Stimulated activated naive B cell treated with anti-CD40 and anti-IgM and Interleukin-4, amounts not matched to agents 10 μg/mL and 1 μg/mL and 100 μg/mL, for 72 hours (primary cell): Measurements from ENCODE around the gene ALPP.
"Not testable (repeated sequence)": the region's sequence is repeated elsewhere in the genome, so short reads cannot be mapped to it uniquely, and the experiment has no call there.

Source experiments
- ATAC-seq, 2 donors: fragments of 150-1000 bp; cut with Tn5 transposase; replicated peaks; 2 replicates each; pipeline ENCODE4 v1.10.0; 2021; ENCODE audit warnings: moderate library complexity in 1 of 2
- DNase-seq: peaks from one replicate; pipeline ENCODE4 v3.0.0; 2021
- H3K27ac Mint-ChIP-seq: one replicate; pipeline ENCODE4 v1.8.0; 2022; ENCODE audit warnings: mild to moderate bottlenecking, mixed read lengths
- H3K27me3 Mint-ChIP-seq, 2 donors: one replicate each; pipeline ENCODE4 v1.8.0; 2022; ENCODE audit warnings: mixed read lengths in 2 of 2
- H3K36me3 Mint-ChIP-seq, 2 donors: one replicate each; pipeline ENCODE4 v1.8.0; 2022; ENCODE audit warnings: mixed read lengths in 2 of 2, mild to moderate bottlenecking in 1 of 2
- H3K4me1 Mint-ChIP-seq, 2 donors: one replicate each; pipeline ENCODE4 v1.8.0; 2022; ENCODE audit warnings: mixed read lengths in 2 of 2, mild to moderate bottlenecking in 1 of 2
- H3K4me3 Mint-ChIP-seq, 2 donors: one replicate each; pipeline ENCODE4 v1.8.0; 2022; ENCODE audit warnings: mild to moderate bottlenecking in 2 of 2, mixed read lengths in 2 of 2, moderate library complexity in 1 of 2
- H3K9me3 Mint-ChIP-seq, 2 donors: one replicate each; pipeline ENCODE4 v1.8.0; 2022; ENCODE audit warnings: mixed read lengths in 2 of 2, mild to moderate bottlenecking in 1 of 2

Gene ALPP

DNA sequence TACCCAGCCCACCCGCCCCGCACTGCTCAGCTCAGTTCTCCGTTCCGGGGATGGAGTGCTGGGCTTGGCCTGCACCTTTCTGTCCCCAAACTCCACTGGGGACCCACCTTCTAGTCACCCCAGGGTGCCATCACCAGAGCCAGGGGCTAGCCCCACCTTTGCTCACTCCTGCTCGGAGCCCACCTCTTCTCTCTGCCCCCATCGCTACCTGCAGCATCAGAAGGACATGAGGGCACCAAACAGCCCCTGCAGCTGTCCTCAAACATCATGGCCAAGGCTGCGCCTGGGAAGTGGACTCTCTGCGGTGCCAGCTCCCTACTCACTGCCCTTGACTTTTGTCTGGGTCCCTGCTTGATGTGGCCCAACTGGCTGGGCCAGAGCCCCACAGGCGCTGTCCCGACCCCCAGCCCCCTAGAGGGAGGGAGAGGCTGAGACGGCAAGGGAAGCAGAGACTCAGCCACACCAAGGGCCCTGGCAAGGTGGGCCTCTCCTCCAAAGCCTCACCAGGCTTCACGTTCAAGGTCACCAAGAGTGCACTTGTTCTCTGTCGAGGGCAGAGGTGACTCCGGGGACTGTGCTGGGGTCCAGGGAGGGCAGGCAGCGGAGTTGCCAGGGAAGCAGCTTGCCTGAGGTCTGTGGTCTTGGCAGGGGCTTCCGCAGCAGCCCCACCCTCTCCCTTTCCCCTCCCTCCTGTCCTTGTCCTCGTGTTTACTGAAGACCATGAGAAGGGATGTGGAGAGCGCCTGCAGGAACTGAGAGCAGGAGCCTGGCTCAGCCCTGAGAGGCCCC lies 13.6 kb upstream of the ALPP start:
- not testable (repeated sequence) for DNase-seq, H3K36me3 Mint-ChIP-seq, H3K9me3 Mint-ChIP-seq, H3K27me3 Mint-ChIP-seq
- H3K4me3 Mint-ChIP-seq = peak overlapping the region in 1 of 2 donors; percentile 39
- H3K27ac Mint-ChIP-seq = peak overlapping the region; percentile 65
- H3K4me1 Mint-ChIP-seq = peaks cover 16 to 21% of the 10 kb centered on the region in 2 donors
- ATAC-seq = peak; percentile 5 to 13

DNA sequence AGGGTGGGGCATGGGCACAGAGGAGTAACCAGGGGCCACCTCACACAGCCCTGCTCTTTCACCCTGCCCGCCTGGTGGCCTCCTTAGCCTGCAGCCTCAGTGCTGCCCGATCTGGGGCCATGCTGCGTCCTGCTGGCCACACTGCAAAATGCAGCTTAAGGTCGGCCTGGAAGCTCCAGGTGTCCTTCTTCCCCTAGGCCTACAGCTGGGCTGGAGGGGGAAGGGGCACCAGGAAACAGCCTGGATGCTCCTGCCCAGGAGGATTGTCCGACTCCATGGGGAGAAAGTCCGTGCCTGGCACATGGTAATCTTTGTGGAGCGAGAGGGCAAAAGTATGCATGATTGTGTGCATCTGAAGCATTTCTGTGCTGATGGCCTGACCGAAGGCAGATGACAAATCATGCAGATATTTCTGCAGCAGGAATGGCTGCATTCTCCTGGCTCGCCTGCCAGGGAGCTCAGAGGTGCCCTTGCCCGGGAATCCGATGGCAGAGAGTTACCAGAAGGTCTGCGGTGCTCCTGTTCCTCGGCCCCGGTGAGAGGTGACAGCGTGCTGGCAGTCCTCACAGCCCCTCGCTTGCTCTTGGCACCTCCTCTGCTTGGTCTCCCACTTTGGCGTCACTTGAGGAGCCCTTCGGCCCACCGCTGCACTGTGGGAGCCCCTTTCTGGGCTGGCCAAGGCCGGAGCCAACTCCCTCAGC lies 12.8 kb upstream of the ALPP start:
- Mint-ChIP-seq H3K27me3 (peaks cover 6 to 7% of the 10 kb centered on the region in 2 donors), H3K9me3 (peaks cover 7 to 8% of the 10 kb centered on the region in 2 donors), H3K27ac (no peak overlapping the region), H3K4me1 (peaks cover 16 to 21% of the 10 kb centered on the region in 2 donors), H3K4me3 (no peak overlapping the region), H3K36me3 (peaks cover 0 to 8% of the 10 kb centered on the region in 2 donors)
- DNase-seq = no peak
- ATAC-seq = peak; percentile 77 to 81

DNA sequence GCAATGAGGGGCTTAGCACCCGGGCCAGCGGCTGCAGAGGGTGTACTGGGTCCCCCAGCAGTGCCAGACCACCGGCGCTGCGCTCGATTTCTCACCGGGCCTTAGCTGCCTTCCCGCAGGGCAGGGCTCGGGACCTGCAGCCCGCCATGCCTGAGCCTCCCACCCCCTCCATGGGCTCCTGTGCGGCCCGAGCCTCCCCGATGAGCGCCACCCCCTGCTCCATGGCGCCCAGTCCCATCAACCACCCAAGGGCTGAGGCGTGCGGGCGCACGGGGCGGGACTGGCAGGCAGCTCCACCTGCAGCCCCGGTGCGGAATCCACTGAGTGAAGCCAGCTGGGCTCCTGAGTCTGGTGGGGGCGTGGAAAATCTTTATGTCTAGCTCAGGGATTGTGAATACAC lies 12.1 kb upstream of the ALPP start:
- H3K27ac Mint-ChIP-seq, DNase-seq, H3K9me3 Mint-ChIP-seq, H3K36me3 Mint-ChIP-seq, H3K27me3 Mint-ChIP-seq, ATAC-seq, H3K4me3 Mint-ChIP-seq: not testable (repeated sequence)
- H3K4me1 Mint-ChIP-seq = peaks cover 16 to 21% of the 10 kb centered on the region in 2 donors

DNA sequence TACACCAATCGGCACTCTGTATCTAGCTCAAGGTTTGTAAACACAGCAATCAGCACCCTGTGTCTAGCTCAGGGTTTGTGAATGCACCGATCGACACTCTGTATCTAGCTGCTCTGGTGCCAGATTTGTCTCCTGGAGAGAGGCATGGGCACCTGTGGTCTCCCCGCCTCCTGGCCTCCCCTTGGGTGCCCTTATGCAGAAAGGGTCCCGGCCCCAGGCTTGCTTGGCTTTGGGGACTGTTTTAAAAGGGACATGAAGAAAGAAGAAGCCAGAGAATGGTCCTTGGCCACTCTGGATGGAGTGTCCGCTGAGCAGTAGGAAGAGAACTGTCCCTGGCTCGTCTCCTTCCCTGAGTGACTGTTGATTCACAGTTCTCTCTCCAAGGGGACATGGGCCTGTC lies 11.5 kb upstream of the ALPP start:
- DNase-seq (no peak), ATAC-seq (no peak)
- Mint-ChIP-seq H3K27me3 (peaks cover 6 to 7% of the 10 kb centered on the region in 2 donors), H3K27ac (no peak overlapping the region), H3K9me3 (peaks cover 5% of the 10 kb centered on the region in 2 donors), H3K36me3 (peaks cover 0 to 5% of the 10 kb centered on the region in 2 donors), H3K4me1 (peaks cover 19 to 21% of the 10 kb centered on the region in 2 donors), H3K4me3 (no peak overlapping the region)

DNA sequence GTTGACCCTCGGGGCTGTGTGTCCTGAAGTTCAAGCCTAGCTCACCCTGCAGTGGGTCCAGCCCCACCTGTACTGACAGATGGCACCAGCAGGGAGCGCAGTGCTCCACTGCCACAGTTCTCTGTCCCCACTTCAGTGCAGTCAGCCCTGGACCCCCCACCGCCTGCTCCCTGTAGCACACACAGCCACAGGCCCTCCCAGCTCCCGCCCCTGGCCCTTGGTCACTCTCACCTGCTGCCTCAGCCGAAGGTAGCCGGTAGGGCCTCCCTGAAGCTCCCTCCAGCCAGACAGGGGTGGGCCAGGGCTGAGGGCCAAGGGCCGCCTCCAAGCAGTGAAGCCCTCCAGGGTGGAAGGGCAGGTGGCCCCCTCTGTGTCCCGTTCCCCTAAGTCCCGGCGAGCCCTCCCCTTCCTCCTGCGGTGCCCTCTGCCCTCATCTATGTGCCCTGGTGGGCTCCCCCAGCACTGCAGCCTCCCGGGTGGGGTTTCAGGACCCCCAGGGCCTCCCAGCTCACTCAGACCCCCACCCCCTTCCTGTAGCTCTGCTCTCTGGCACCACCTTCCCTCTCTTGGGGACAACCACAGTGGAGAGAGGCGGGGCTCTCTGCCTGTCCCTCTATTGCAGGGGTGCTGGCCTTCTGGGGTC lies 10.8 kb upstream of the ALPP start:
- ATAC-seq = no peak
- Mint-ChIP-seq H3K27ac (no peak overlapping the region), H3K9me3 (no peaks in the 10 kb centered on the region), H3K4me3 (no peak overlapping the region), H3K4me1 (peaks cover 19 to 21% of the 10 kb centered on the region in 2 donors), H3K36me3 (no peaks in the 10 kb centered on the region), H3K27me3 (peaks cover 6 to 7% of the 10 kb centered on the region in 2 donors)
- DNase-seq = no peak

DNA sequence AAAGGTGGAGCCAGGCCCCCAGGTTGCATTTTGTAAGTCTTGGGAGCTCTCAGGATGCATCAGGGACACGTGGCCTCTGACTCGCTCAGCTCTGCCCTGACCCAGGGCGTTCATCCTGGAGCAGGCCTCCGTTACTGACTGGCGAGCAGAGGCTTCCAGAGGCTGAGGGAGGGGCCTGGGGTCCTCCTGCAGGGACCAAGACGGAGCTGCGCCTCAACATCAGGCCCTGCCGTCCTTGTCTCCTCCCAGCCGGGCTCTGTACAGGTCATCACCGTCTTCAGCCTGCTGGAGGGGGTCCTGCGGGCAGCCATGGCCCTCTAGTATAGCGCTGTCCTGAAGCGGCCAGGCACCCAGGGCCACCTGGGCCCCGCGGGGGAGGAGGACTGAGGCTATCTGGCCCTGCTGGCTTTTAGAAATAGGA lies 10.2 kb upstream of the ALPP start:
- peaks cover 19 to 21% of the 10 kb centered on the region in 2 donors for H3K4me1 Mint-ChIP-seq
- no peak overlapping the region for H3K27ac Mint-ChIP-seq
- DNase-seq (no peak), ATAC-seq (no peak)
- H3K4me3 Mint-ChIP-seq = no peak overlapping the region
- no peaks in the 10 kb centered on the region for H3K9me3 Mint-ChIP-seq
- H3K27me3 Mint-ChIP-seq = peaks cover 6 to 7% of the 10 kb centered on the region in 2 donors
- H3K36me3 Mint-ChIP-seq = no peaks in the 10 kb centered on the region

DNA sequence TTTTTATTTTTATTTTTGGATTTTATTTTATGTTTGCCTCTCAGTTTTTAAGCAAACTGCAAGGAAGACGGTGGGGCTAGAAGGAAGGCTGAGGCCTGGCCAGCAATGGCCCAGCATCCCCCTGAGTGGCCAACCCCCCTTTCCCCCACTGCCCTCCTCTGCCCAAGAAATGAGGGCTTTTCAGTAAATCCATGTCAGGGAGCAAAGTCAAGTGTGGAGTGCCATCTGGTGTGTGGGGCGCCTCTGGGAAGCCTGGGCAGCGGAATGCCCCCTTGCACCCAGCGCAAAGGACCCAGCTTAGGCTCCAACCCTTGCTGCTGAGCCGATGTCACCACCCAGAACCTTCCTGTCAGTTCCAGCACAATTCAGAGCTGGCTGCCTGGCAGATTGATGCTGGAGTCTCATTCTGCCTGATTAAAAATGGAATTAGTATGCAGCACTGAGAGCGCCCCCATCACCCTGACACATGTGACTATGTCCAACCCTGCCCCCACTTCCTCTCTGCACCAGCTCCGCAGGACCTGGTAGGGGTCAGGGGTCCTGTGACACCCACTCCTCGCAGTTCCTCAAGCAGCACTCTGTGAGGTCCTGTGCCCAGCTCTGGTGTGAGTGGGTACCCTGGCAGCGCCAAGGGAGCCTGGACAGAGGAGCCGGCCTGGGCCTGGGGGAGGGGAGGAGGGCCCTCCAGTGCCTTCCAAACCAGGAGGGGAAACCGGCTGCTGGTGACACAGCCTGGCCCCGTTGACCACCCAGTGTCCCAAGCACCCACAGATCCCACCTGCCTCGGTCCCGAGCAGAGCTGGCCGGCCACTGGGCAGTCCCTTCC lies 9.2 kb upstream of the ALPP start:
- DNase-seq = no peak
- Mint-ChIP-seq H3K27ac (no peak overlapping the region), H3K4me3 (no peak overlapping the region), H3K27me3 (peaks cover 6 to 7% of the 10 kb centered on the region in 2 donors), H3K9me3 (no peaks in the 10 kb centered on the region), H3K36me3 (no peaks in the 10 kb centered on the region), H3K4me1 (peaks cover 11 to 13% of the 10 kb centered on the region in 2 donors)
- no peak for ATAC-seq

DNA sequence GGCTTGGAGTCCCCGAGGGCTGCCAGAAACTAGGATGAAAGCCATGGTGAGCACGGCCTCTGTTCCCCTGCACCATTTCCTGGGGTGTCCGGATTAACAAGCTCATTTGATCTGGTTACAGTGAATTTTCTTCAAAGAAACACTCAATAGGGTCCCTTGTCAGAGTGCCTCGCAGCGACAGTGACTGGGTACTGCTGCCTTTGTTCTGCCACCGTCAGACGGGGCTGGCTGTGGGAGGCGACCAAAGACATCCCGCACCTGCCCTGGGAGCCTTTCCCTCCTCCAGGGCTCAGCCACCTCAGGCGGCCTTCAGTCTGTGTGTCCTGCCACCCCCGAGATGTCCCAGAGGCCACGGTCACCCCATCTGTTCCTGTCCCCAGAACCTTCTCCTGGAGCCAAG lies 8.5 kb upstream of the ALPP start:
- DNase-seq, H3K27me3 Mint-ChIP-seq, H3K4me3 Mint-ChIP-seq, H3K27ac Mint-ChIP-seq, H3K4me1 Mint-ChIP-seq, ATAC-seq, H3K9me3 Mint-ChIP-seq, H3K36me3 Mint-ChIP-seq: not testable (repeated sequence)

DNA sequence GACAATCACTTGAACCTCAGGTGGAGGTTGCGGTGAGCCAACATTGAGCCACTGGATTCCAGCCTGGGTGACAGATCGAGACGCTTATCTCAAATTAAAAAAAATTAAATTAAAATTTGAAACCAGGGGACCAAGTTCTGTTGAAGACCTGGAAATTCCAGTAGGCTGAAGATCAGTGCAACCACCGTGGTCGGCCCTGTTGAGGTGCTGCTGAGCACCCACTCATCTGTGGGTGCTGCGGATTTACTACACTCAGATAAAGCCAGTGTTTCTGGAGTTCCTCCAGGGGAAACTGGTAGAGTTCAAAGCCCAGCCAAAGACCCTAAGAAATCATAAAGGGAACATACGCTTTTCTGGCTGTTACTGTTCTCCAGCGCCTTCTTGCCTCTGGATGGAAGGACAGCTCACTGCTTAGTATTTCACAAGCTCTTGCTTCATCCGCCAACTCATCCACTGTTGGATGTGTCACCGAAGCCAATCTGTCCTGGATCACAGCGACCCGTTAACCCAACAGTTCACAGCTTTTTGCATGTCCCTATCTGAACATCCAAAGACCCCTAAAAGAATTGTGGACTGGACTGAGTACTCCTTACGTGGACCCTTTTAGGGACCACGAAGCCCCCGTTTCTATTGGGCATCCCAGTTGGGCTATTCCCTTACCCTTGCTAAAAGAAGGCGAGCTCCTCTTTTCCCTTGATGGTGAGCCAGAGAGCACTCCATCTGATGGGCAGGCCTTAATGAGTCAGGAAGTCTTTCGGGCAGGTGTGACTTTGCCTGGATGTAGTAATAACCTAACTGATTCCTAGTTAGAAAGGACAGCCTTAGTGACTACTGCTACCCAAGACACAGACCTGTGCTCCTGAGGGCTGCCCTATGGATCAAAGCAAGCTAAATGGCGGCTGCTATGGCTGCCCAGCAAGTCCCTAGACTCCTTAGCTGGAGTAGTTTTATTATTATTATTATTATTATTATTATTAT lies 6.0 kb upstream of the ALPP start:
- DNase-seq = no peak
- no peak for ATAC-seq
- no peak overlapping the region for H3K4me3 Mint-ChIP-seq
- H3K9me3 Mint-ChIP-seq = no peaks in the 10 kb centered on the region
- H3K4me1 Mint-ChIP-seq = peaks cover 0 to 6% of the 10 kb centered on the region in 2 donors
- H3K27me3 Mint-ChIP-seq = no peaks in the 10 kb centered on the region
- H3K36me3 Mint-ChIP-seq = no peaks in the 10 kb centered on the region
- H3K27ac Mint-ChIP-seq = no peak overlapping the region

DNA sequence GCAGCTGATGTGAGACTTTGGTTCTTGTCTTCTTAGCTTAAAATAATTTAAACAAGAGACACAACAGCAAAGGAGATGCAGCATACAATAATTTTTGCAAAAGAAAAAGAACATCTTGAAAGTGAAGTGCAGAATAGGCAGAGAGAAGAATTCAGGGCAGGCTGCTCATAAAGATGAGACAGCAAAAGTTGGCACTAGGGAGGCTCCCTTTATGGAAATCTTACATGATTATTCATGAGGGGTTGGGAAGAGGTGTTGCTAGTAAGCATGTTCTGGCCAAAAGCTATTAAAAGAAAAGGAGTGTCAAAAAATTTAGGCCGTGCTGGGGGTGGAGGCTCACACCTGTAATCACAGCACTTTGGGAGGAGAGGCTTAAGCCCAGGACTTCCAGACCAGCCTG lies 4.2 kb upstream of the ALPP start:
- Mint-ChIP-seq H3K9me3 (no peaks in the 10 kb centered on the region), H3K4me1 (peaks cover 0 to 5% of the 10 kb centered on the region in 2 donors), H3K27me3 (peaks cover 0 to 3% of the 10 kb centered on the region in 2 donors), H3K36me3 (no peaks in the 10 kb centered on the region), H3K27ac (peak overlapping the region; percentile 10), H3K4me3 (no peak overlapping the region)
- ATAC-seq (no peak), DNase-seq (no peak)

DNA sequence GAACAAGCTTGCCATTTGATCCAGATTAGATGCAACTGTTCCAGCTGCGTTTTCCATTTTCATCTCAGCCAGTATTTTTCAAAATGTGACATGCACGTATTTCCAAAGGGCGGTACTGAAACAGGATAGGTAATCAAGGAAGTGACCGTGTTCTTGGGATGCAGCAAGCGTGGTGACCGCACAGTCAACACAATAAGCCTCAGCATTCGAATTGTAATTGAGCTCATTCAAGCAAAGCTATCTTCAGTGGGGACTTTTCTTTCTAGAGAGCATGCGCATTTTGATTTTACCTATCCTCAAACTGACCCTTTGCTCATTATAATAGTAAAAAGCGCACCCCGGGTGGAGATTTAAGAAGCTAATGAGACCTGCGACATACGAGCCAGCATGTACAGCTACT lies 3.4 kb upstream of the ALPP start:
- Mint-ChIP-seq H3K9me3 (no peaks in the 10 kb centered on the region), H3K27ac (no peak overlapping the region), H3K4me3 (no peak overlapping the region), H3K27me3 (peaks cover 5 to 9% of the 10 kb centered on the region in 2 donors), H3K4me1 (peaks cover 0 to 9% of the 10 kb centered on the region in 2 donors), H3K36me3 (no peaks in the 10 kb centered on the region)
- DNase-seq = no peak
- ATAC-seq = no peak

DNA sequence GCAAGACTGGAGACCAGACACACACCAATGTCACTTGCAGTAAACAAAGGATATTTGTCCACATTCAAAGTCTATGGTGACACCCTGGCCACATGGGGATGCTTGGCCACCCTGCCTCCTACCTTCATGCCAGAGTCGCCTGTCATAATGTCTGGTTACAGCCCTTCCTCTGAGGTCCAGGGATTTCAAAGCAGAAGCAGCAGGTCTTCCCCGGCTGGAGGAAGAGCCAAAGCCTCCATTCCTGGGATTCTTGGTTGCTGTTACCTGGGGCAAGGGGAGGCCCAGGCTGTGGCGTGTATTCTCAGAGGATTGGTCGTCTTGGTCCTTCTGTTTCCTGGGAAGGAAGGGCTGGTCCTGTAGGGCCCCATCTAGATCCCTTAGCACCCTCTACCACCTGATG lies 2.3 kb upstream of the ALPP start:
- Mint-ChIP-seq H3K27me3 (peaks cover 5 to 9% of the 10 kb centered on the region in 2 donors), H3K4me1 (peaks cover 0 to 9% of the 10 kb centered on the region in 2 donors), H3K27ac (no peak overlapping the region), H3K9me3 (no peaks in the 10 kb centered on the region), H3K36me3 (no peaks in the 10 kb centered on the region), H3K4me3 (no peak overlapping the region)
- DNase-seq = no peak
- ATAC-seq = no peak

DNA sequence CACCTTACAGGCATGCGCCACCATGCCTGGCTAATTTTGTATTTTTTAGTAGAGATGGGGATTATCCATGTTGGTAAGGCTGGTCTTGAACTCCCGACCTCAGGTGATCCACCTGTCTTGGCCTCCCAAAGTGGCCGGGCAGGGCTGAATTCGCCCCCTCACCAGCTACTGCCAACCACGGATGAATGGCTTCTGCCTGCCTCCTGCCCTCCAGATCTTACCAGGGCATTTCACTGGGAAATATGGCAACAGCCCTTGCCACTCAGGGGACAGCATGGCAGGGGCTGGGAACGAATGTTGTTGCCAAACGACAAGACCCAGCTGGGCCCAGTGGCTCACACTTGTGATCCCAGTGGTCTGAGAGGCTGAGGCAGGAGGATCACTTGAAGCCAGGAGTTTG lies 1.8 kb upstream of the ALPP start:
- no peak for DNase-seq
- Mint-ChIP-seq H3K4me3 (no peak overlapping the region), H3K9me3 (no peaks in the 10 kb centered on the region), H3K4me1 (peaks cover 3 to 8% of the 10 kb centered on the region in 2 donors), H3K27ac (no peak overlapping the region), H3K36me3 (no peaks in the 10 kb centered on the region), H3K27me3 (peaks cover 6 to 14% of the 10 kb centered on the region in 2 donors)
- no peak for ATAC-seq
